HEK293 (cell line): Measurements from ENCODE around the gene NOP9.
A peak's percentile ranks its signal among the peaks of the same experiment; 100 is the strongest.

ENCODE experiments used
- CTCF ChIA-PET: fragments of 350-600 bp; formaldehyde crosslinking; extraction: SDS; loops from one replicate; lab custom pipeline; 2021; ENCODE audit warnings: antibody characterized with exemption; lab: Yijun Ruan, JAX
- POLR2A ChIA-PET: fragments of 300-600 bp; formaldehyde crosslinking; extraction: SDS; loops from one replicate; lab custom pipeline; 2020; ENCODE audit warnings: antibody characterized with exemption, inconsistent platforms; lab: Yijun Ruan, JAX
- H3K27ac ChIP-seq: fragments of 200-500 bp; sonication (Bioruptor generic); 2 replicates; pipeline ENCODE4 v1.5.1; 2014; ENCODE audit warnings: low read depth, low read length, control low read depth, inconsistent platforms; ENCODE audit errors: extremely low read depth
- H3K36me3 ChIP-seq, 2 experiments: fragments of 200-500 bp in 1 of 2; sonication (Bioruptor generic) in 1 of 2; 1 replicate in 1 of 2; 2 replicates in 1 of 2; pipeline ENCODE4 v1.5.1; 2014 to 2017; ENCODE audit warnings: inconsistent platforms in 2 of 2, low read length in 2 of 2; ENCODE audit not compliant: control insufficient read depth in 2 of 2, insufficient read depth in 1 of 2
- H3K4me1 ChIP-seq: fragments of 200-500 bp; sonication (Bioruptor generic); 2 replicates; pipeline ENCODE4 v1.5.1; 2014; ENCODE audit warnings: mild to moderate bottlenecking, low read length, inconsistent platforms; ENCODE audit not compliant: control insufficient read depth, insufficient read depth
- H3K4me3 ChIP-seq: 2 replicates; pipeline ENCODE4 v1.5.1; 2011; ENCODE audit warnings: low read depth, mild to moderate bottlenecking, control low read depth, low read length, moderate library complexity
- H3K9me3 ChIP-seq: fragments of 200-500 bp; sonication (Bioruptor generic); 2 replicates; pipeline ENCODE4 v1.5.1; 2014; ENCODE audit warnings: low read depth, low read length, inconsistent platforms; ENCODE audit not compliant: control insufficient read depth, insufficient read depth
- PRDM1 ChIP-seq: fragments of 450-650 bp; formaldehyde crosslinking; IDR thresholded peaks from 2 replicates; pipeline ENCODE4; 2016; ENCODE audit warnings: missing biosample characterization, missing genetic modification characterization
- REPIN1 ChIP-seq: fragments of 450-650 bp; formaldehyde crosslinking; IDR thresholded peaks from 2 replicates; pipeline ENCODE4 v1.5.1; 2017; ENCODE audit warnings: missing biosample characterization, missing genetic modification characterization, low read depth
- TCF7L2 ChIP-seq: IDR thresholded peaks from 2 replicates; pipeline ENCODE4 v1.6.1; 2011; ENCODE audit warnings: low read depth, mild to moderate bottlenecking, inconsistent platforms, low read length, moderate library complexity, borderline replicate concordance
- ZBTB8A ChIP-seq: fragments of 450-650 bp; formaldehyde crosslinking; IDR thresholded peaks from 2 replicates; pipeline ENCODE4 v1.5.1; 2016; ENCODE audit warnings: missing biosample characterization, missing genetic modification characterization
- ZEB2 ChIP-seq: fragments of 450-650 bp; formaldehyde crosslinking; IDR thresholded peaks from 2 replicates; pipeline ENCODE4 v1.5.1; 2016; ENCODE audit warnings: missing biosample characterization, missing genetic modification characterization
- ZFP69B ChIP-seq: fragments of 450-650 bp; formaldehyde crosslinking; IDR thresholded peaks from 2 replicates; pipeline ENCODE4 v1.5.1; 2016; ENCODE audit warnings: missing biosample characterization, missing genetic modification characterization
- ZNF114 ChIP-seq: fragments of 450-650 bp; formaldehyde crosslinking; IDR thresholded peaks from 2 replicates; pipeline ENCODE4 v1.5.0; 2017; ENCODE audit warnings: missing biosample characterization, missing genetic modification characterization
- ZNF121 ChIP-seq: fragments of 450-650 bp; formaldehyde crosslinking; IDR thresholded peaks from 2 replicates; pipeline ENCODE4 v1.5.1; 2016; ENCODE audit warnings: missing biosample characterization, missing genetic modification characterization
- ZNF274 ChIP-seq, 2 experiments: fragments of 200-500 bp in 1 of 2; fragments of 450-650 bp in 1 of 2; sonication (Bioruptor generic) in 1 of 2; formaldehyde crosslinking in 1 of 2; IDR thresholded peaks; 2 replicates each; pipeline versions ENCODE4 v1.5.1 to v1.6.1; 2014 to 2016; ENCODE audit warnings: borderline replicate concordance in 1 of 2, inconsistent platforms in 1 of 2, low read length in 1 of 2, missing biosample characterization in 1 of 2, missing genetic modification characterization in 1 of 2
- ZNF391 ChIP-seq: fragments of 450-650 bp; formaldehyde crosslinking; IDR thresholded peaks from 2 replicates; pipeline ENCODE4 v1.5.1; 2016; ENCODE audit warnings: low read depth, missing biosample characterization, missing genetic modification characterization, borderline replicate concordance
- ZNF473 ChIP-seq: fragments of 450-650 bp; formaldehyde crosslinking; IDR thresholded peaks from 2 replicates; pipeline ENCODE4 v1.5.1; 2017; ENCODE audit warnings: missing biosample characterization, missing genetic modification characterization
- ZNF510 ChIP-seq: fragments of 450-650 bp; formaldehyde crosslinking; IDR thresholded peaks from 2 replicates; pipeline ENCODE4 v1.5.1; 2018; ENCODE audit warnings: mild to moderate bottlenecking, missing genetic modification characterization, missing biosample characterization; ENCODE audit not compliant: insufficient replicate concordance
- ZNF530 ChIP-seq: fragments of 450-650 bp; formaldehyde crosslinking; IDR thresholded peaks from 2 replicates; pipeline ENCODE4 v1.5.1; 2016; ENCODE audit warnings: low read depth, missing biosample characterization, missing genetic modification characterization
- ZNF555 ChIP-seq: fragments of 450-650 bp; formaldehyde crosslinking; conservative IDR thresholded peaks from 2 replicates; pipeline ENCODE4 v1.5.1; 2017; ENCODE audit warnings: missing biosample characterization, mild to moderate bottlenecking, missing genetic modification characterization, inconsistent platforms
- ZNF561 ChIP-seq: fragments of 450-650 bp; IDR thresholded peaks from 2 replicates; pipeline ENCODE4 v1.5.1; 2018; ENCODE audit warnings: missing biosample characterization, missing genetic modification characterization, borderline replicate concordance
- ZNF580 ChIP-seq: fragments of 450-650 bp; formaldehyde crosslinking; IDR thresholded peaks from 2 replicates; pipeline ENCODE4 v1.5.1; 2016; ENCODE audit warnings: missing biosample characterization, missing genetic modification characterization
- TF ChIP-seq, protein P1 (sequence below): fragments of 450-650 bp; formaldehyde crosslinking; IDR thresholded peaks from 2 replicates; pipeline ENCODE4 v1.5.1; 2016; ENCODE audit warnings: missing biosample characterization, missing genetic modification characterization, low read depth
- TF ChIP-seq, protein P2 (sequence below): fragments of 450-650 bp; formaldehyde crosslinking; IDR thresholded peaks from 2 replicates; pipeline ENCODE4 v1.5.1; 2016; ENCODE audit warnings: missing biosample characterization, missing genetic modification characterization
- TF ChIP-seq, protein P3 (sequence below): fragments of 450-650 bp; formaldehyde crosslinking; IDR thresholded peaks from 2 replicates; pipeline ENCODE4 v1.5.0; 2017; ENCODE audit warnings: missing biosample characterization, missing genetic modification characterization, borderline replicate concordance
- TF ChIP-seq, protein P4 (sequence below): fragments of 450-650 bp; formaldehyde crosslinking; IDR thresholded peaks from 2 replicates; pipeline ENCODE4 v1.5.1; 2017; ENCODE audit warnings: missing biosample characterization, missing genetic modification characterization

The NOP9 gene

GRCh38 chr14:24337144-24337823 is 37.6 kb downstream of the NOP9 start:
- Histone ChIP-seq H3K27ac (no peak overlapping the region), H3K4me3 (no peak overlapping the region), H3K9me3 (no peaks in the 10 kb centered on the region), H3K4me1 (peaks cover 4% of the 10 kb centered on the region; the same call in 1 of the 2 replicates), H3K36me3 (no peaks in the 10 kb centered on the region)
- TF ChIP-seq, protein P1, sequence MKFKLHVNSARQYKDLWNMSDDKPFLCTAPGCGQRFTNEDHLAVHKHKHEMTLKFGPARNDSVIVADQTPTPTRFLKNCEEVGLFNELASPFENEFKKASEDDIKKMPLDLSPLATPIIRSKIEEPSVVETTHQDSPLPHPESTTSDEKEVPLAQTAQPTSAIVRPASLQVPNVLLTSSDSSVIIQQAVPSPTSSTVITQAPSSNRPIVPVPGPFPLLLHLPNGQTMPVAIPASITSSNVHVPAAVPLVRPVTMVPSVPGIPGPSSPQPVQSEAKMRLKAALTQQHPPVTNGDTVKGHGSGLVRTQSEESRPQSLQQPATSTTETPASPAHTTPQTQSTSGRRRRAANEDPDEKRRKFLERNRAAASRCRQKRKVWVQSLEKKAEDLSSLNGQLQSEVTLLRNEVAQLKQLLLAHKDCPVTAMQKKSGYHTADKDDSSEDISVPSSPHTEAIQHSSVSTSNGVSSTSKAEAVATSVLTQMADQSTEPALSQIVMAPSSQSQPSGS: peak; percentile 70; the same call in 1 of the 2 replicates
- TF ChIP-seq, protein P2, sequence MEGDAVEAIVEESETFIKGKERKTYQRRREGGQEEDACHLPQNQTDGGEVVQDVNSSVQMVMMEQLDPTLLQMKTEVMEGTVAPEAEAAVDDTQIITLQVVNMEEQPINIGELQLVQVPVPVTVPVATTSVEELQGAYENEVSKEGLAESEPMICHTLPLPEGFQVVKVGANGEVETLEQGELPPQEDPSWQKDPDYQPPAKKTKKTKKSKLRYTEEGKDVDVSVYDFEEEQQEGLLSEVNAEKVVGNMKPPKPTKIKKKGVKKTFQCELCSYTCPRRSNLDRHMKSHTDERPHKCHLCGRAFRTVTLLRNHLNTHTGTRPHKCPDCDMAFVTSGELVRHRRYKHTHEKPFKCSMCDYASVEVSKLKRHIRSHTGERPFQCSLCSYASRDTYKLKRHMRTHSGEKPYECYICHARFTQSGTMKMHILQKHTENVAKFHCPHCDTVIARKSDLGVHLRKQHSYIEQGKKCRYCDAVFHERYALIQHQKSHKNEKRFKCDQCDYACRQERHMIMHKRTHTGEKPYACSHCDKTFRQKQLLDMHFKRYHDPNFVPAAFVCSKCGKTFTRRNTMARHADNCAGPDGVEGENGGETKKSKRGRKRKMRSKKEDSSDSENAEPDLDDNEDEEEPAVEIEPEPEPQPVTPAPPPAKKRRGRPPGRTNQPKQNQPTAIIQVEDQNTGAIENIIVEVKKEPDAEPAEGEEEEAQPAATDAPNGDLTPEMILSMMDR: no peak
- ChIA-PET CTCF (interaction anchor here (0.7 to 16.9 kb wide), 8 partner anchors 10 to 343 kb away, joined by 3 to 468 read pairs (median 3); partner anchors contain the start of genes CBLN3 and KHNYN), POLR2A (interaction anchor here (1.5 kb wide), 1 partner anchor 94 kb away, joined by 8 read pairs; no protein-coding TSS in a partner anchor)

DNA sequence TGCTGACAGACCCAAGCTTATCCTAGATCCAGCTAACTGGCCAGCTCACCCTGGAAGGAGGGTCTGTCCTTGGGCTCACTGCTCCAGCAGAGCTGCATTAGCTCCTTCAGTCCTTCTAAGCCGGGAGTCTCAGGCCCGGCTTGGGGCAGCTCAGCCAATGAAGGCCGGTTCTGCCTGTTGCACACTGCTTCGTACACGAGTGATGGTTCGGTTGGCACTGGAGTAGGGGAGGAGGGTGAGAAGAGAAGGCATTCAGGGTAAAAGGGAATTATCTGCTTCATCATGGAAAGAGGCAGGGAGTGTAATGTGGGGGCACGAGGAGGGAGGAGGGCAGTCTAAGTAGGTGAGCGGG is 38.1 kb downstream of the NOP9 start:
- H3K9me3 ChIP-seq: no peaks in the 10 kb centered on the region
- ChIA-PET CTCF (interaction anchor here (0.7 to 16.9 kb wide), 7 partner anchors 10 to 344 kb away, joined by 3 to 468 read pairs (median 3); partner anchors contain the start of genes CBLN3 and KHNYN), POLR2A (no interaction called here)
- no peaks in the 10 kb centered on the region for H3K36me3 ChIP-seq
- H3K4me1 ChIP-seq: peaks cover 4% of the 10 kb centered on the region; the same call in 1 of the 2 replicates
- H3K4me3 ChIP-seq: no peak overlapping the region
- no peak overlapping the region for H3K27ac ChIP-seq
- TF ChIP-seq ZNF530 (tag by site-specific recombination) (no peak), ZNF510 (tag by site-specific recombination) (no peak), ZNF580 (tag by site-specific recombination) (no peak), ZNF555 (tag by site-specific recombination) (no peak), ZNF561 (tag by site-specific recombination) (no peak), ZEB2 (no peak), REPIN1 (tag by site-specific recombination) (no peak), ZNF473 (tag by site-specific recombination) (no peak), ZNF274 (IDR thresholded peaks at IDR 0.05; ENCODE audit: low read length) (no peak), ZNF274 (tag by site-specific recombination; IDR thresholded peaks at IDR 0.05; ENCODE audit: borderline replicate concordance) (no peak), ZBTB8A (tag by site-specific recombination) (no peak), ZNF121 (no peak), ZNF114 (tag by site-specific recombination) (no peak), ZNF391 (tag by site-specific recombination) (no peak), ZFP69B (no peak), PRDM1 (tag by site-specific recombination) (no peak), TCF7L2 (no peak)
- TF ChIP-seq, protein P3, sequence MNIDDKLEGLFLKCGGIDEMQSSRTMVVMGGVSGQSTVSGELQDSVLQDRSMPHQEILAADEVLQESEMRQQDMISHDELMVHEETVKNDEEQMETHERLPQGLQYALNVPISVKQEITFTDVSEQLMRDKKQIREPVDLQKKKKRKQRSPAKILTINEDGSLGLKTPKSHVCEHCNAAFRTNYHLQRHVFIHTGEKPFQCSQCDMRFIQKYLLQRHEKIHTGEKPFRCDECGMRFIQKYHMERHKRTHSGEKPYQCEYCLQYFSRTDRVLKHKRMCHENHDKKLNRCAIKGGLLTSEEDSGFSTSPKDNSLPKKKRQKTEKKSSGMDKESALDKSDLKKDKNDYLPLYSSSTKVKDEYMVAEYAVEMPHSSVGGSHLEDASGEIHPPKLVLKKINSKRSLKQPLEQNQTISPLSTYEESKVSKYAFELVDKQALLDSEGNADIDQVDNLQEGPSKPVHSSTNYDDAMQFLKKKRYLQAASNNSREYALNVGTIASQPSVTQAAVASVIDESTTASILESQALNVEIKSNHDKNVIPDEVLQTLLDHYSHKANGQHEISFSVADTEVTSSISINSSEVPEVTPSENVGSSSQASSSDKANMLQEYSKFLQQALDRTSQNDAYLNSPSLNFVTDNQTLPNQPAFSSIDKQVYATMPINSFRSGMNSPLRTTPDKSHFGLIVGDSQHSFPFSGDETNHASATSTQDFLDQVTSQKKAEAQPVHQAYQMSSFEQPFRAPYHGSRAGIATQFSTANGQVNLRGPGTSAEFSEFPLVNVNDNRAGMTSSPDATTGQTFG: no peak
- TF ChIP-seq, protein P4, sequence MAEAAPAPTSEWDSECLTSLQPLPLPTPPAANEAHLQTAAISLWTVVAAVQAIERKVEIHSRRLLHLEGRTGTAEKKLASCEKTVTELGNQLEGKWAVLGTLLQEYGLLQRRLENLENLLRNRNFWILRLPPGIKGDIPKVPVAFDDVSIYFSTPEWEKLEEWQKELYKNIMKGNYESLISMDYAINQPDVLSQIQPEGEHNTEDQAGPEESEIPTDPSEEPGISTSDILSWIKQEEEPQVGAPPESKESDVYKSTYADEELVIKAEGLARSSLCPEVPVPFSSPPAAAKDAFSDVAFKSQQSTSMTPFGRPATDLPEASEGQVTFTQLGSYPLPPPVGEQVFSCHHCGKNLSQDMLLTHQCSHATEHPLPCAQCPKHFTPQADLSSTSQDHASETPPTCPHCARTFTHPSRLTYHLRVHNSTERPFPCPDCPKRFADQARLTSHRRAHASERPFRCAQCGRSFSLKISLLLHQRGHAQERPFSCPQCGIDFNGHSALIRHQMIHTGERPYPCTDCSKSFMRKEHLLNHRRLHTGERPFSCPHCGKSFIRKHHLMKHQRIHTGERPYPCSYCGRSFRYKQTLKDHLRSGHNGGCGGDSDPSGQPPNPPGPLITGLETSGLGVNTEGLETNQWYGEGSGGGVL (tag by site-specific recombination): no peak
